GM21528 (cell line): ENCODE data around the gene MEIS1.

Experiments used
- ATAC-seq: cut with Tn5 transposase; IDR thresholded peaks from one replicate; pipeline ENCODE4 v1.9.1; 2021; ENCODE audit warnings: mild to moderate bottlenecking, moderate library complexity; ENCODE audit not compliant: unreplicated experiment, low FRiP score

Gene MEIS1

DNA sequence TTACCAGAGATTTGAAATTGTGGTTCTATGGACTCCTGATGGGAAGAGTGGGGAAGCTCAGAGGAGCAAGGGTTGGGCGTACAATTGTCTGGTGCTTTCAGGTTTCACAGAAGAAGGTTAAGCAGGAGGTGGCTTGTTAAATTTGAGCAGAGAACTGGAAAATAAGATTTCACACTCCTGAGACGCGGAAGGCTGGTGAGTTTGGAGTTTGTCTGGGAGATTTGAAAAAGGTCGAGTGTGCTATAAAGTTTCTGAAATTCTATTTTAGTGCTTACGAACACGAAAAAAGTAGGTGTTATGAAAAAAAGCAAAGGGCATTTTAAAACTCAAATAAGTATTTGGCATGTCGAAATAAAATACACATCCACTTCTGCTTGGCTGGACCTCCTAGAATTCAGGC lies 170.1 kb downstream of the MEIS1 start:
- no peak for ATAC-seq

DNA sequence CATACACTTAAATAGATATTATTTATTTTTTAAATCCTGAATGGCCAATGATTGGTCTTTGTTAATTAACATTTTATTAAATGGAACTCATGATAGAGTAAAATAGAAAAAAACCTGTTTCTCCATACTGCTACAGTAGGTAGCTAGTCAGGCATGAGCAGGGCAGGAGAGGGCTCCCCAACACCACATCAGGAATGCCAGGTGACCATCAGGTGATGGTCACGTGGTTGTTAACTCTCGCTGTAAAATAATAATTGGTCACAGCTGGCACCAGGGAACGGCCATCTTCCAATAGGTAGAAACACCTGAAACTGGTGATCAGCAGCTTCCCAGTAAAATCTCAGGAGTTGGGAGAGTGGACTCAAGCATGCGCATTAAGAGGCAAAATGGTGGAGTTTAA lies 172.2 kb downstream of the MEIS1 start:
- ATAC-seq, result no peak
